Activated naive CD8-positive, alpha-beta T cell treated with anti-CD3 and anti-CD28 coated beads, Interleukin-2, amount 10 ng/mL, durations not matched to agents 7 days and 5 days (primary cell): ENCODE measurements around the gene CDK1. TPM values are rescaled to one million over a fixed set of nuclear protein-coding genes. Genes with fewer than 3 reads are reported as not detected.
A peak's percentile ranks its signal among the peaks of the same experiment; 100 is the strongest.

ENCODE experiments used
- ATAC-seq: fragments of 150-1000 bp; cut with Tn5 transposase; one replicate; pipeline ENCODE4 v1.10.0; 2021; ENCODE audit warnings: low read depth, moderate library complexity
- POLR2A ChIA-PET: fragments of 350-600 bp; sonication (Branson Sonifier 250); formaldehyde crosslinking; loops from one replicate; lab custom pipeline; 2021; ENCODE audit warnings: antibody characterized with exemption; lab: Charles Lee
- DNase-seq: peaks from one replicate; pipeline ENCODE4 v3.0.0; 2021
- H3K27ac Mint-ChIP-seq: one replicate; pipeline ENCODE4 v1.8.0; 2022; ENCODE audit warnings: mild to moderate bottlenecking, mixed read lengths
- H3K27me3 Mint-ChIP-seq: one replicate; pipeline ENCODE4 v1.8.0; 2022; ENCODE audit warnings: mild to moderate bottlenecking, moderate library complexity, mixed read lengths
- H3K36me3 Mint-ChIP-seq: one replicate; pipeline ENCODE4 v1.8.0; 2021; ENCODE audit warnings: mild to moderate bottlenecking, mixed read lengths
- H3K4me1 Mint-ChIP-seq: one replicate; pipeline ENCODE4 v1.8.0; 2021; ENCODE audit warnings: mixed read lengths
- H3K4me3 Mint-ChIP-seq: one replicate; pipeline ENCODE4 v1.8.0; 2022; ENCODE audit warnings: mild to moderate bottlenecking, moderate library complexity, mixed read lengths
- H3K9me3 Mint-ChIP-seq: one replicate; pipeline ENCODE4 v1.8.0; 2021; ENCODE audit warnings: mixed read lengths
- total RNA-seq, 2 experiments: library from RNA; stranded (reverse); gene quantifications; one replicate each; pipeline ENCODE4 v1.2.3, GENCODE V29; 2021

The CDK1 gene
- total RNA-seq, 2 experiments from 2014 or later: 84.4 to 97.2 TPM

DNA sequence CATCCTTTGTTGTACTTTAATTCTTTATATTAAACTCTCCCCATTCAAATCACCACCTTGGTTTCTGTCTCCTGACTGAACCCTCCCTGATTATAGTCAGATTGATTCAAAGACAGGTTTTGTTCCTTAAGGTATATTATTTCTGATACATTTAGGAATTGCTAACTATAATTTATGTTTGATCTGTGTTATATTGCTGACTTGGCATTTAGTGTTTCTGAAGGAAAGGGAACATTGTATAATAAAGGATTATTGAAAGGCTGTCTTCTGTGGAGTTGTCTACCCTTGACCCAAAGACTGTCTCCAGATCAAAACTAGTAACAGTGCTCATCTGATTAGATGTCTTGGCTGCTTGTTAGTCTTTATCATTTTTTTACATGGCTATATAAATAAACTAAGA is 10.3 kb downstream of the CDK1 start:
- DNase-seq (no peak), ATAC-seq (no peak)
- Mint-ChIP-seq H3K9me3 (no peaks in the 10 kb centered on the region), H3K36me3 (peaks cover 82% of the 10 kb centered on the region), H3K27ac (peak overlapping the region; percentile 15), H3K4me3 (no peak overlapping the region), H3K27me3 (no peaks in the 10 kb centered on the region), H3K4me1 (peaks cover 38% of the 10 kb centered on the region)
- POLR2A ChIA-PET: no interaction called here

DNA sequence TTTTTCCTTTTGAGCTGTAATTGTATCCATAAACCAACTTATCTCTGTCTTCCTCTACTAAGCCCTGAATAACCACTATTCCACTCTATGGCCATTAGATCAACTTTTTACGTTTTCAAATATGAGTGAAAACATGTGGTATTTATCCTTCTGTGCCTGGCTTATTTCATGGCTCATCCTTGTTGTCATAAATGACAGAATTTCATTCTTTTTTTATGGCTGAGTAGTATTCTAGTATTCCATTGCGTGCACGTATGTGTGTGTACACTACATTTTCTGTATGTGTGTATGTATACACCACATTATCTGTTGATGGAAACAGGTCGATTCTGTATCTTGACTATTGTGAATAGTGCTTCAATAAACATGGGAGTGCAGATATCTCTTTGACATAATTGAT is 11.1 kb downstream of the CDK1 start:
- DNase-seq (no peak), ATAC-seq (no peak)
- Mint-ChIP-seq H3K36me3 (peaks cover 77% of the 10 kb centered on the region), H3K4me3 (no peak overlapping the region), H3K27me3 (no peaks in the 10 kb centered on the region), H3K27ac (no peak overlapping the region), H3K9me3 (no peaks in the 10 kb centered on the region), H3K4me1 (peaks cover 33% of the 10 kb centered on the region)
- POLR2A ChIA-PET: no interaction called here

DNA sequence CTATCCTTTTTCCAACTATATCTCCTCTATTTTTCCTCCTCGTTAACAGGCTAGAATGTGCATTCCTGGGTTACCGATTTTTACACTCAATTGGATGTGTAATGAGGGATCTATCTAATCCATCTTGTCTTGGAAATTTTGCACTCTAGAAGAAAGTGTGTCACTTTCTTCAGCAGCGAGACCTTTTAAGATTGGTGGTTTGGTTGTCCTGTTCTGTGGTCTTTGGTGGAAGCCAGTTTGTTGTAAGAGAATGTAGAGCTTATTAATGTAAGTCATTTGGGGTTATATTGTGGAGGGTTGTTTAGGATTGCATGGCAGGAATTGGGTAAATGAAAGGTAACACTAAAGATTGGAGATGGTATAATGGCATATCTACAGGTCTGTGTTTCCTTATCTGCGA is 16.7 kb downstream of the CDK1 start:
- H3K27ac Mint-ChIP-seq: no peak overlapping the region
- POLR2A ChIA-PET: no interaction called here
- H3K4me1 Mint-ChIP-seq: peaks cover 12% of the 10 kb centered on the region
- ATAC-seq (no peak), DNase-seq (no peak)
- H3K36me3 Mint-ChIP-seq: peaks cover 62% of the 10 kb centered on the region
- no peaks in the 10 kb centered on the region for H3K9me3 Mint-ChIP-seq
- H3K4me3 Mint-ChIP-seq: no peak overlapping the region
- H3K27me3 Mint-ChIP-seq: no peaks in the 10 kb centered on the region

DNA sequence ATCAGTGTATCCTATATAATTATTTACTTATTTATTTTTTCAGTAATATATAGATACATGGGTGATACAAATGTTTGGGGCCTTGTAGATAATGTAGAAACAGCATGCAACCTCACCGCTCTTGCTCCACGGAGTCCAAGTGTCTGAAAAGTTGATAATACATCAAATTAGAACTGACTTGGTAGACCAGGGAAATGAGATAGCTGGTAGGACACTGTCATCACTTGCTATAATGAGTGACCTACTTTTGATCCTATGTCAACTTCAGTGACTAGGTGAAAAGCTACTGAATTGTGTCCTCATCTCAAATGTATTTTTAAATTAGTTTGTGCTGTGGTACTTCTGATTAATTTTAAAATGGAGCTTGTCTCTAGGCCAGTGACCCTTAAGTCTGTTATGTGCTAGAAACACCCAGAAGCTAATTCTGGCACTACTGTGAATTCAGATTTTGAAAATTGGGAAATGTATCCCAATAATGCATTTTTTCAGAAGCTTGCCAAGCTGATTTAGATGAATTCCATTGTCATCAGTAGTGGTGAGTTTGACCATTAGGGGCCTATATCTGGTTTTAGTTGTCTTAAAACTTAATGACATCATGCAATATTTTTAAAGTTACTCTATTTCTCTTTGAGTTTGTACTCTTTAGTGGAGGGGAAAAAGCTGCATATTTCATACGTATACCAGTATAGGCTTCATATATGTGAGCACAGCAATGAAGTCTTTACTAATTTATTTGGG is 17.4 kb downstream of the CDK1 start:
- peaks cover 7% of the 10 kb centered on the region for H3K4me1 Mint-ChIP-seq
- peaks cover 55% of the 10 kb centered on the region for H3K36me3 Mint-ChIP-seq
- H3K4me3 Mint-ChIP-seq: no peak overlapping the region
- no peaks in the 10 kb centered on the region for H3K9me3 Mint-ChIP-seq
- no peak overlapping the region for H3K27ac Mint-ChIP-seq
- POLR2A ChIA-PET: no interaction called here
- ATAC-seq: no peak
- no peak for DNase-seq
- H3K27me3 Mint-ChIP-seq: no peaks in the 10 kb centered on the region

DNA sequence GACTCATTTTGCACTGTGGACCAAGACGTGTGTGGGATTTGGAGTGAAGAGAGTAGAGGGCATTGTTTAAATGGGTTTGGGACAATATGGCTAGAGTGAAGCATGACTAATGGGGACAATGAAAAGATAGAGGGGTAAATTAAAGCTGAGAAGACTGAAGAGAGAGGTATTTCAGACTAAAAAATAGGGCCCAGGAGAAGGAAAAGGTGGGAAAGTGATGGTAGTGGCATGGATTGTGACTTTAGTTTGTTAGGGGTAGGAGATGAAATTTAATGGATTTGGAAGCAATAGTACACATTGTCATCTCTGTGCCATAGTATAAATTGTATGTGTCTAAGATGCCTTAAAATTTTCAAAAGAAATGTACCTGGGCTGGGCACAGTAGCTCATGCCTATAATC is 18.2 kb downstream of the CDK1 start:
- Mint-ChIP-seq H3K4me1 (peaks cover 1% of the 10 kb centered on the region), H3K36me3 (peaks cover 47% of the 10 kb centered on the region), H3K9me3 (no peaks in the 10 kb centered on the region), H3K4me3 (no peak overlapping the region), H3K27me3 (no peaks in the 10 kb centered on the region), H3K27ac (no peak overlapping the region)
- DNase-seq: no peak
- POLR2A ChIA-PET: no interaction called here
- no peak for ATAC-seq

DNA sequence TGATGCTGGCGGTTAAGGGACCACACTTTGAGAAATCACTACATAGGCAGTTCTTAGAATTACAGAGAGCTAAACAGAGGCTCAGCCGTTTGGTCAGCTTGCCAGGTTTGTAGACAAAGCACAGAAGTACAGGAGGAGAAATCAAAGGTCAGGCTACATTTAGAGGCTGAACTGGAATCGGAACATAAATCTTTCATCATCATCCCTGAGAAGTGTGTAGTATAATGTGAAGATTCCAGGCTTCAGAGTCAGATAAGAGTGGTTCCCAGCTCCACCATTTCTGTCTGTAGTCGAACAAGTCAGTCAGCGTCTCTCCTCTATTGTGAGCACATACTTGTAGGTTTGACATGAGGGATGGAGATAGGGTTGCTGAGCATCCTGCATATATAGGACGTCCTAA is 18.9 kb downstream of the CDK1 start:
- Mint-ChIP-seq H3K4me1 (peaks cover 3% of the 10 kb centered on the region), H3K9me3 (no peaks in the 10 kb centered on the region), H3K36me3 (peaks cover 42% of the 10 kb centered on the region), H3K4me3 (no peak overlapping the region), H3K27me3 (no peaks in the 10 kb centered on the region), H3K27ac (no peak overlapping the region)
- ATAC-seq (no peak), DNase-seq (no peak)
- POLR2A ChIA-PET: no interaction called here

DNA sequence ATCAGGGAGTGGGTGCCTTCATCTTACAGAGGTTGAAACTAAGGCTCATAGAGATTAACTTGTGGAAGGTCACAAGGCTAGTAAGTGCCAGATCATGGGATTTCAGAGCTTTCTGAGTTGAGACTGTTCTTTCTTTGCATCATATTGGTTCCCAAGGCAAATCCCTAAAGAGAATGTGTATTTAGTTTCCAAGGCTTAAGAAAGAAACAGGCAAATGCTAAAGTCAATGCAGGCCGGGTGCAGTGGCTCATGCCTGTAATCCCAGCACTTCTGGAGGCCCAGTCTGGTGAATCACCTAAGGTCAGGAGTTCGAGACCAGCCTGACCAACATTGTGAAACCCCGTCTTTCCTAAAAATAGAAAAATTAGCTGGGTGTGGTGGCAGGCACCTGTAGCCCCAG is 19.8 kb downstream of the CDK1 start:
- DNase-seq (no peak), ATAC-seq (no peak)
- H3K4me1 Mint-ChIP-seq: peaks cover 3% of the 10 kb centered on the region
- H3K9me3 Mint-ChIP-seq: no peaks in the 10 kb centered on the region
- H3K4me3 Mint-ChIP-seq: no peak overlapping the region
- H3K27me3 Mint-ChIP-seq: no peaks in the 10 kb centered on the region
- POLR2A ChIA-PET: interaction anchor here (0.7 kb wide), 1 partner anchor 982 kb away, joined by 6 read pairs; no protein-coding TSS in a partner anchor
- no peak overlapping the region for H3K27ac Mint-ChIP-seq
- peaks cover 35% of the 10 kb centered on the region for H3K36me3 Mint-ChIP-seq

DNA sequence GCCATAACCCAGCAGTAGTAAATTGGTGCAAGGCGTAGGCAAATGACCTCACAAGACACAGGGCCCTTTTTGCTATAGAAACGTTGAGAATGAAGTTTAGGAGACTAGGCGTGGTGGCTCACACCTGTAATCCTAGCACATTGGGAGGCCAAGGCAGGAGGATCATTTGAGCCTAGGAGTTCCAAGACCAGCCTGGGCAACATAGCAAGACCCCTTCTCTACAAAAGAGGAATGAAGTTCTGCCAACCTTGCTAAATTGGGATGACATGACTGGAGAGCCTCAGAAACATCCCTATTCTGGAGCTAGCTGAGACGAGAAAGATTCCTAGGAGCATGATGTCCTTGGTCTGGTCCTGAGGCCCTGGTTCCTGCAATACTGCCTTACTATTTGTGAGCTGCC is 20.6 kb downstream of the CDK1 start:
- Mint-ChIP-seq H3K27ac (no peak overlapping the region), H3K9me3 (no peaks in the 10 kb centered on the region), H3K4me1 (peaks cover 2% of the 10 kb centered on the region), H3K4me3 (no peak overlapping the region), H3K36me3 (peaks cover 33% of the 10 kb centered on the region), H3K27me3 (no peaks in the 10 kb centered on the region)
- POLR2A ChIA-PET: no interaction called here
- DNase-seq: no peak
- no peak for ATAC-seq

DNA sequence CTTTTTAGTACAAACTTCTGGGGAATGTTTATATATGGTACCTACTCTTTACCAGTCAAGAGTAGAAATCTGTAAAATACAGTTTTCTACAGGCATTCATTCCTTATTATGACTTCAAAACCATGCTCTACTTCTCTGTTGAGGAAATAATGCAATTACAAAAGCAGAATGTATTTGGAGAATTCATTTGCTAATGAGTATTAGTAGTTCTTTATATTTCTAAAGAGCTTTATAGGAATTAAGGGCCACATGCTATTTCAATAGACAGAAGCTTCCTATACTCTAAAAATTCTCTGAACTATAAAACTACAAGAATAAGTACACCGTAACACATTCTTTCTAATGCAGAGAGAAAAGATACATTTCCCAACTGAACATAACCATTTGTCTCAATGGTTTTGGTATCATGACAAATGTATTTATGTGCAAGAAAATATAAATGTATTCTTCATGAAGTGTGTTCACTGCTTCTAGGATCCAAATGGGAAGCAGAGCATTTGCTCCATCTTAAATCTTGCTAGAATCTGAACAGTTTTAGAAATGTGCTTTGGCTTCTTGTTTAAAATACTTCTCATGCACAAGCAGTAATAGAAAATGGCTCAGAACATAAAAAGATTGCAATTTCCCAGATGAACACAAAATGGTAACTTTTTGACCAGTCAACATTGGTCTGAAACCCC is 21.8 kb downstream of the CDK1 start:
- H3K27me3 Mint-ChIP-seq: no peaks in the 10 kb centered on the region
- ATAC-seq (no peak), DNase-seq (no peak)
- H3K4me1 Mint-ChIP-seq: peaks cover 2% of the 10 kb centered on the region
- POLR2A ChIA-PET: no interaction called here
- H3K4me3 Mint-ChIP-seq: no peak overlapping the region
- H3K36me3 Mint-ChIP-seq: peaks cover 26% of the 10 kb centered on the region
- H3K27ac Mint-ChIP-seq: no peak overlapping the region
- no peaks in the 10 kb centered on the region for H3K9me3 Mint-ChIP-seq

DNA sequence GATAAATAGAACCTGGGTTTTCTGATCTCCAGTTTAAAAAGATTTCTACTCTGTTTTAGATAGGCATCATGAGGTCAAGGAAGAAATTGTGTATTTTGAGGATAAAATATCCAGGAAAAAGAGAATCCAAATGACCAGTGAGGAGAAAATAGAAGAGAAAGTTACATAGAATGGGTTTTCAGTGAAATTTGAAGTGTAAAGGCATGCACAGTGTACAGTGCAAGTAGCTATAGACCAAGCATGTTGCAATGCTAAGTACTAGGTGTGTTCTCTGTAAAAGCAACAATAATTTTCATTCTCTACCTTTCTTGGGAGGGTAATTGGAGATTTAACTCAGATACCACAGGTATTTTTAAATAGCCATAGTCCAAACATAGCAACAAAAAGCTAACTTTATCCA is 22.6 kb downstream of the CDK1 start:
- Mint-ChIP-seq H3K9me3 (no peaks in the 10 kb centered on the region), H3K4me1 (peaks cover 2% of the 10 kb centered on the region), H3K27ac (no peak overlapping the region), H3K27me3 (no peaks in the 10 kb centered on the region), H3K36me3 (peaks cover 22% of the 10 kb centered on the region), H3K4me3 (no peak overlapping the region)
- ATAC-seq (no peak), DNase-seq (no peak)
- POLR2A ChIA-PET: no interaction called here

DNA sequence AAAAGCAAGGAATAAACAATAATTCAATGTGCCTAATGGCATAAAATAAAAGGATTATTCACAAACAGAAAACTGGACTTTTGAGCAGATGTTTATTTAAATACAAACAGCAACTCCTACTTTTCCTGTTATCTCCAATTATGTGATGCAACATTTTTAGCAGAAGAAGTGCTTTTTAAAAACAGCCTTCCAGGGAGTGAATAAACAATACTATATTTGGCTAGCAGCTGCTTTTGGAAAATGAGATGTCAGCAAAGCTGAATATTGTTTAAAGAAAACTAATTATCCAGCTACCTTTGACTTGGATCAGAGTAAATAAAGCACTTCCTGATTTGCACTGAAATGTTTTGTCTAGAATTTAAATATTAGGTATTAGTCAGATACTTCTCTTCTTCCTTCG is 23.2 kb downstream of the CDK1 start:
- DNase-seq (no peak), ATAC-seq (no peak)
- no peak overlapping the region for H3K4me3 Mint-ChIP-seq
- POLR2A ChIA-PET: no interaction called here
- H3K27ac Mint-ChIP-seq: no peak overlapping the region
- H3K9me3 Mint-ChIP-seq: no peaks in the 10 kb centered on the region
- peaks cover 19% of the 10 kb centered on the region for H3K36me3 Mint-ChIP-seq
- no peaks in the 10 kb centered on the region for H3K27me3 Mint-ChIP-seq
- H3K4me1 Mint-ChIP-seq: peaks cover 2% of the 10 kb centered on the region

DNA sequence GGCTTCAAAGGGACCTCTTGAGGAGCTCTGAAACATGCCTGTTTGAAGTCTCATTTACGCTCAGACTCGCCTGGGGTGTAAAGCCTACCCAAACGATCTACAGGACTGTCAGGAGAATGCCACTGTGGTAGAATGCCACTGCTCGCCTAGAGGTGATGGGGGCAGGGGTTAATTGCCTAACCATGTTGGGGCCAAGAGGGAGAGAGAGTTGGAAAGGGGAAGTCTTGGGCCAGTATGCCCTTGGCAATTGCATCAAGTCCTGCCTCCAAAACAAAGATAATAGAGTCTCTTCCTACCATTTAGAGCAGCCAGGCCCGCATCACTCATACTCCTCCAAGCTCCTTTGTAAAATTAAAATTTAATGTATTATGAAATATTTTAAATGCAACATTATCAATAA is 25.2 kb downstream of the CDK1 start:
- H3K36me3 Mint-ChIP-seq: peaks cover 6% of the 10 kb centered on the region
- no peak overlapping the region for H3K27ac Mint-ChIP-seq
- ATAC-seq (no peak), DNase-seq (no peak)
- H3K27me3 Mint-ChIP-seq: no peaks in the 10 kb centered on the region
- H3K9me3 Mint-ChIP-seq: no peaks in the 10 kb centered on the region
- H3K4me1 Mint-ChIP-seq: peaks cover 2% of the 10 kb centered on the region
- POLR2A ChIA-PET: no interaction called here
- H3K4me3 Mint-ChIP-seq: no peak overlapping the region

DNA sequence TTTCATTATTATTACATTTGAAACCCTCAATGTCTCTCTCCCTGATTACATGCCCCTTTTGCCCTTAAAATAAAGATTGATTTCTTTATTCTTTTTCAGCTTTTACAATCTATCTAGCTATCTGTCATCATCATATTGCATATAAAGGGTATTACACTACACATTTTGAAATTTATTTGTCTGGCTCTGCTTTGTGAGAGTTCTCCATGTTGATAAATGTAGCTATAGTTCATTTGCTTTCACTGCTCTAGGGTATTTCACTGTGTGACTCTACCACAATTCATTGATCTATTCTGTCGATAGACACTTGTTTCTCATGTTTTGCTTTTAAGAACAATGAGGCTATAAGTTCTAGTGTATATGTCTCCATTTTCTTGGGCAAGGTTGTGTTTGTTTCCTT is 25.6 kb downstream of the CDK1 start:
- ATAC-seq: no peak
- POLR2A ChIA-PET: no interaction called here
- no peak overlapping the region for H3K27ac Mint-ChIP-seq
- no peaks in the 10 kb centered on the region for H3K27me3 Mint-ChIP-seq
- DNase-seq: no peak
- no peak overlapping the region for H3K4me3 Mint-ChIP-seq
- H3K9me3 Mint-ChIP-seq: no peaks in the 10 kb centered on the region
- peaks cover 6% of the 10 kb centered on the region for H3K36me3 Mint-ChIP-seq
- H3K4me1 Mint-ChIP-seq: peaks cover 2% of the 10 kb centered on the region

DNA sequence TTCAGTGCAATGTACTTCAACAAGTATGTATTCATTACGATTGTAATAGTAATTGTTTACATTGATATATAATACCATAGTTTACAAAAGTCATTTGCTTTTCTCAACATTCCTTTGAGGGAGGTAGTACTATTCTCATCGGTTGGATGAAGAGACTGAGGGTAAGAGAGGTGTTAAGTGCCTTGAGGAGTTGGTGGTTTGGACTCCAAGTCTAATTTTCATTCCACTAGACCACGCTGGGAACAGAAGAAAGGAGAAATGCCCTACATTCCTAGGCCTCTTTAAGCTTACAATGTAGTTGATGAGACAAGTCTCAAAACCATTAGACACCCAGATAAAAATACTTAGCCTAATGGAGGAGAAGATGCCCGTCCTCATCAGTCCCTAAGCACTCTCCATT is 28.6 kb downstream of the CDK1 start:
- POLR2A ChIA-PET: no interaction called here
- no peak for DNase-seq
- peaks cover 6% of the 10 kb centered on the region for H3K36me3 Mint-ChIP-seq
- no peaks in the 10 kb centered on the region for H3K4me1 Mint-ChIP-seq
- no peaks in the 10 kb centered on the region for H3K9me3 Mint-ChIP-seq
- ATAC-seq: no peak
- H3K4me3 Mint-ChIP-seq: no peak overlapping the region
- no peaks in the 10 kb centered on the region for H3K27me3 Mint-ChIP-seq
- H3K27ac Mint-ChIP-seq: no peak overlapping the region
